Measurements from ENCODE around the gene C1orf159. TPM values are rescaled to one million over a fixed set of nuclear protein-coding genes. Genes with fewer than 3 reads are reported as not detected.
"Not testable (repeated sequence)": the region's sequence is repeated elsewhere in the genome, so short reads cannot be mapped to it uniquely, and the experiment has no call there.

C1orf159 gene
- polyA plus RNA-seq, 4 donors = 9.2 to 19.0 (median 12.6) TPM

GRCh38 chr1:1114431-1114830 is 1.5 kb downstream of the C1orf159 start:
- H3K4me1 ChIP-seq (ENCODE audit: control insufficient read depth in 3 of 3, insufficient read depth in 2 of 3, low read depth in 1 of 3, low read length in 2 of 3) = no peaks in the 10 kb centered on the region
- H3K9me3 ChIP-seq (ENCODE audit: control insufficient read depth in 2 of 2, insufficient read depth in 1 of 2, low read depth in 1 of 2, low read length in 1 of 2) = peaks cover 0 to 29% of the 10 kb centered on the region in 2 donors
- FAIRE-seq (no peak), DNase-seq (no peak)
- H3K4me3 ChIP-seq (ENCODE audit: low read depth in 1 of 3, low read length in 3 of 3) = no peak overlapping the region
- peaks cover 0 to 28% (median 0%) of the 10 kb centered on the region in 3 donors for H3K36me3 ChIP-seq (ENCODE audit: control insufficient read depth in 3 of 3, insufficient read depth in 2 of 3, low read depth in 1 of 3, low read length in 3 of 3)
- H3K27ac ChIP-seq (ENCODE audit: low read depth in 1 of 3, low read length in 2 of 3) = no peak overlapping the region
- H3K27me3 ChIP-seq (ENCODE audit: control insufficient read depth in 3 of 3, insufficient read depth in 3 of 3, low read length in 3 of 3) = peaks cover 0 to 10% (median 5%) of the 10 kb centered on the region in 3 donors
- 92 to 94% (median 93%) methylated on average over 13 of the region's 13 CpGs for WGBS, 3 donors

DNA sequence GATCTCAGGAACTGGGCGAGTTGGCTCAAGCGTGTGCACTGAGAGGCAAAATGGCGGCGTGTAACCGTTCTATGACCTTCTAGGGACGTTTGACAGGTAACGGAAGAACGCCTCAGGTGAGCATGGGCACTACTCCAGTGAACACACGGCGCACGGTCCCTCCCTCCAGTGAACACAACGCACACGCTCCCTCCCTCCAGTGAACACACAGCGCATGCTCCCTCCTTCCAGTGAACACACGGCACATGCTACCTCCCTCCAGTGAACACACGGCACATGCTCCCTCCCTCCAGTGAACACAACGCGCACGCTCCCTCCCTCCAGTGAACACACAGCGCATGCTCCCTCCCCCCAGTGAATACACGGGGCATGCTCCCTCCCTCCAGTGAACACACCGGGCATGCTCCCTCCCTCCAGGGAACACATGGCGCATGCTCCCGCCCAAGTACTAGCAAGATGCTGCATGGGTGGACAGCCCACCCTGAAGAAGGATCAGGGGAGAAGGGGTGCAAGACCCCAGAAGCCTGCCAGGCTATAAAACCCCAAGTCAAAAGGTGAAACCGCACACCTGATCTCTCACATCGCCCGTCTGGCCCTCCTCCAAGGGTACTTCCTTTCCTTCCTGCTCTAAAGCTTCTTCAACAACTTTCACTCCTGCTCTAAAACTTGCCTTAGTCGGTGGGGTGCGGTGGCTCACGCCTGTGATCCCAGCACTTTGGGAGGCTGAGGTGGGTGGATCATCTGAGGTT is 3.5 kb downstream of the C1orf159 start:
- DNase-seq = no peak
- FAIRE-seq = no peak
- peaks cover 0 to 28% (median 0%) of the 10 kb centered on the region in 3 donors for H3K36me3 ChIP-seq (ENCODE audit: control insufficient read depth in 3 of 3, insufficient read depth in 2 of 3, low read depth in 1 of 3, low read length in 3 of 3)

GRCh38 chr1:1111516-1112236 is 4.2 kb downstream of the C1orf159 start:
- Histone ChIP-seq H3K27ac (ENCODE audit: low read depth in 1 of 3, low read length in 2 of 3) (no peak overlapping the region), H3K4me3 (ENCODE audit: low read depth in 1 of 3, low read length in 3 of 3) (no peak overlapping the region), H3K4me1 (ENCODE audit: control insufficient read depth in 3 of 3, insufficient read depth in 2 of 3, low read depth in 1 of 3, low read length in 2 of 3) (no peaks in the 10 kb centered on the region), H3K9me3 (ENCODE audit: control insufficient read depth in 2 of 2, insufficient read depth in 1 of 2, low read depth in 1 of 2, low read length in 1 of 2) (peaks cover 0 to 34% of the 10 kb centered on the region in 2 donors), H3K36me3 (ENCODE audit: control insufficient read depth in 3 of 3, insufficient read depth in 2 of 3, low read depth in 1 of 3, low read length in 3 of 3) (peaks cover 0 to 28% (median 0%) of the 10 kb centered on the region in 3 donors), H3K27me3 (ENCODE audit: control insufficient read depth in 3 of 3, insufficient read depth in 3 of 3, low read length in 3 of 3) (no peaks in the 10 kb centered on the region)
- FAIRE-seq (no peak), DNase-seq (no peak)
- WGBS, 3 donors = 96% methylated on average over 28 of the region's 28 CpGs

More for the DNA sequence above, 3.5 kb downstream of the C1orf159 start:
- no peak overlapping the region for H3K4me3 ChIP-seq (ENCODE audit: low read depth in 1 of 3, low read length in 3 of 3)
- 96 to 98% (median 97%) methylated on average over 28 to 30 of the region's 30 CpGs for WGBS, 3 donors
- H3K9me3 ChIP-seq (ENCODE audit: control insufficient read depth in 2 of 2, insufficient read depth in 1 of 2, low read depth in 1 of 2, low read length in 1 of 2) = peaks cover 0 to 29% of the 10 kb centered on the region in 2 donors
- no peak overlapping the region for H3K27ac ChIP-seq (ENCODE audit: low read depth in 1 of 3, low read length in 2 of 3)
- H3K4me1 ChIP-seq (ENCODE audit: control insufficient read depth in 3 of 3, insufficient read depth in 2 of 3, low read depth in 1 of 3, low read length in 2 of 3) = no peaks in the 10 kb centered on the region
- H3K27me3 ChIP-seq (ENCODE audit: control insufficient read depth in 3 of 3, insufficient read depth in 3 of 3, low read length in 3 of 3) = peaks cover 0 to 3% (median 0%) of the 10 kb centered on the region in 3 donors

- peaks cover 0 to 37% of the 10 kb centered on the region in 2 donors for H3K9me3 ChIP-seq (ENCODE audit: control insufficient read depth in 2 of 2, insufficient read depth in 1 of 2, low read depth in 1 of 2, low read length in 1 of 2)
- FAIRE-seq (no peak), DNase-seq (no peak)
- no peaks in the 10 kb centered on the region for H3K4me1 ChIP-seq (ENCODE audit: control insufficient read depth in 3 of 3, insufficient read depth in 2 of 3, low read depth in 1 of 3, low read length in 2 of 3)
- no peak overlapping the region for H3K27ac ChIP-seq (ENCODE audit: low read depth in 1 of 3, low read length in 2 of 3)
- H3K36me3 ChIP-seq (ENCODE audit: control insufficient read depth in 3 of 3, insufficient read depth in 2 of 3, low read depth in 1 of 3, low read length in 3 of 3) = peaks cover 0 to 28% (median 0%) of the 10 kb centered on the region in 3 donors
- no peak overlapping the region for H3K4me3 ChIP-seq (ENCODE audit: low read depth in 1 of 3, low read length in 3 of 3)
- WGBS, 3 donors = 94 to 95% (median 94%) methylated on average over 29 of the region's 29 CpGs
- H3K27me3 ChIP-seq (ENCODE audit: control insufficient read depth in 3 of 3, insufficient read depth in 3 of 3, low read length in 3 of 3) = no peaks in the 10 kb centered on the region
These were observed 5.3 kb downstream of the C1orf159 start for GRCh38 chr1:1110561-1110971.

DNA sequence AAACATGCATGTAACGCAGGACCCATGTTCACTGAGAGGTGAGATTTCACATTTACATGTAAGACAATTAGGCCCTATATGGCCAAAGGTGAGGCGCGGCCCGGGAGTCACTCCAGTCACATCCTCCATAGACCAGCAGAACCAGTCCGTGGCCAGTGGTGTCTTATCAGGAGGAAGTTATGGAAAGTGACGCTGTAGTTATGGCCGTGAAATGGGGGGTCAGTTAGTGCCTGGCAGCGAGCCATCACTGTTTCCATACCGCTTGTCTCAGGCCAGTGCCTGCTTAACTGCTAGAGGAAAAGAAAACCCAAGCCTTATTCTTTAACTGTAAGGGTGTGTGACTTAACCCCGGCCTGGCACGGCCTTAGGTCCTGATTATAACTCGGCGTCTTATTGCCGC is 6.1 kb downstream of the C1orf159 start:
- peaks cover 0 to 37% of the 10 kb centered on the region in 2 donors for H3K9me3 ChIP-seq (ENCODE audit: control insufficient read depth in 2 of 2, insufficient read depth in 1 of 2, low read depth in 1 of 2, low read length in 1 of 2)
- peaks cover 0 to 29% (median 0%) of the 10 kb centered on the region in 3 donors for H3K36me3 ChIP-seq (ENCODE audit: control insufficient read depth in 3 of 3, insufficient read depth in 2 of 3, low read depth in 1 of 3, low read length in 3 of 3)
- no peak overlapping the region for H3K4me3 ChIP-seq (ENCODE audit: low read depth in 1 of 3, low read length in 3 of 3)
- 74 to 82% (median 81%) methylated on average over 14 of the region's 14 CpGs for WGBS, 3 donors
- H3K4me1 ChIP-seq (ENCODE audit: control insufficient read depth in 3 of 3, insufficient read depth in 2 of 3, low read depth in 1 of 3, low read length in 2 of 3) = no peaks in the 10 kb centered on the region
- no peak overlapping the region for H3K27ac ChIP-seq (ENCODE audit: low read depth in 1 of 3, low read length in 2 of 3)
- FAIRE-seq (no peak), DNase-seq (no peak)
- H3K27me3 ChIP-seq (ENCODE audit: control insufficient read depth in 3 of 3, insufficient read depth in 3 of 3, low read length in 3 of 3) = no peaks in the 10 kb centered on the region

DNA sequence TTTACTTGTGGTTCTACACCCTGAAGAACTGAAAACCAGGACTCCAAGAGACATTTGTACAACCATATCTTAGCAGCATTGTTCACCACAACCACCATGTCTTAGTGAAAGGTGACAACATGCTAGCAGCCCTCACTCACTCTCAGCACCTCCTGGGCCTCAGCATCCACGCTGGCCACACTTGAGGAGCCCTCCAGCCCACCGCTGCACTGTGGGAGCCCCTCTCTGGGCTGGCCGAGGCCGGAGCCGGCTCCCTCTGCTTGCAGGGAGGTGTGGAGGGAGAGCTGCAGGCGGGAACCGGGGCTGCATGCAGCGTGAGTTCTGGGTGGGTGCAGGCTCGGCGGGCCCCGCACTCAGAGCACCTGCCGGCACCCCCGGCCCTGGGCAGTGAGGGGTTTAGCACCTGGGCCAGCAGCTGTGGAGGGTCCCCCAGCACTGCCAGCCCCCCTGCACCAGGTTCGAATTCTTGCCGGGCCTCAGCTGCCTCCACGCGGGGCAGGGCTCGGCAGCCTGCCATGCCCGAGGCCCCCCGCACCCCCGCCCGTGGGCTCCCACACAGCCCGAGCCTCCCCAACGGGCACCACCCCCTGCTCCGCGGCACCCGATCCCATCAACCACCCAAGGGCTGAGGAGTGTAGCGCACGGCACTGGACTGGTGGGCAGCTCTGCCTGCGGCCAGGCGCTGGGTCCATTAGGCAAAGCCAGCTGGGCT is 9.2 kb downstream of the C1orf159 start:
- H3K4me3 ChIP-seq (ENCODE audit: low read depth in 1 of 3, low read length in 3 of 3) = no peak overlapping the region
- no peaks in the 10 kb centered on the region for H3K4me1 ChIP-seq (ENCODE audit: control insufficient read depth in 3 of 3, insufficient read depth in 2 of 3, low read depth in 1 of 3, low read length in 2 of 3)
- no peak overlapping the region for H3K27ac ChIP-seq (ENCODE audit: low read depth in 1 of 3, low read length in 2 of 3)
- 96 to 98% (median 97%) methylated on average over 30 to 31 of the region's 31 CpGs for WGBS, 3 donors
- H3K9me3 ChIP-seq (ENCODE audit: control insufficient read depth in 2 of 2, insufficient read depth in 1 of 2, low read depth in 1 of 2, low read length in 1 of 2) = peaks cover 0 to 8% of the 10 kb centered on the region in 2 donors
- H3K36me3 ChIP-seq (ENCODE audit: control insufficient read depth in 3 of 3, insufficient read depth in 2 of 3, low read depth in 1 of 3, low read length in 3 of 3) = peaks cover 0 to 14% (median 0%) of the 10 kb centered on the region in 3 donors
- no peaks in the 10 kb centered on the region for H3K27me3 ChIP-seq (ENCODE audit: control insufficient read depth in 3 of 3, insufficient read depth in 3 of 3, low read length in 3 of 3)
- FAIRE-seq (no peak), DNase-seq (no peak)

DNA sequence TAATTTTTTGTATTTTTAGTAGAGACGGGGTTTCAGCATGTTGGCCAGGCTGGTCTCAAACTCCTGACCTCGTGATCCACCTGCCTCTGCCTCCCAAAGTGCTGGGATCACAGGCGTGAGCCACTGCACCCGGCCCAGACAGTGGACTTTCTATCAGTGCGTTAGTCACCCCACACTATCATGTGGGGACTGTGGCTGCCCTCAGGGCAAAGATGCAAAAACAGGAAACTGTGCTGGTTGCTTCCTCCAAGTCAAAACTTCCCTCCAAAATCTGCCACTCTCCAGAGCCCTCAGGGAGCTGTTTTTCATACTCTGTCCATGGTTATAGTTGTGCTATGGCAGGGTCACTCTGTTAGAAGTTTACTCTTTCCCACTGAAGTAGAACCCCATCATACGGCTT is 11.7 kb downstream of the C1orf159 start:
- H3K27ac ChIP-seq (ENCODE audit: low read depth in 1 of 3, low read length in 2 of 3); DNase-seq; H3K27me3 ChIP-seq (ENCODE audit: control insufficient read depth in 3 of 3, insufficient read depth in 3 of 3, low read length in 3 of 3); H3K36me3 ChIP-seq (ENCODE audit: control insufficient read depth in 3 of 3, insufficient read depth in 2 of 3, low read depth in 1 of 3, low read length in 3 of 3); H3K4me1 ChIP-seq (ENCODE audit: control insufficient read depth in 3 of 3, insufficient read depth in 2 of 3, low read depth in 1 of 3, low read length in 2 of 3); H3K4me3 ChIP-seq (ENCODE audit: low read depth in 1 of 3, low read length in 3 of 3); FAIRE-seq: not testable (repeated sequence)
- WGBS, 3 donors = 70 to 81% (median 78%) methylated on average over 6 of the region's 6 CpGs
- peaks cover 0 to 14% of the 10 kb centered on the region in 2 donors for H3K9me3 ChIP-seq (ENCODE audit: control insufficient read depth in 2 of 2, insufficient read depth in 1 of 2, low read depth in 1 of 2, low read length in 1 of 2)

GRCh38 chr1:1101503-1101902 is 14.4 kb downstream of the C1orf159 start:
- Histone ChIP-seq H3K36me3 (ENCODE audit: control insufficient read depth in 3 of 3, insufficient read depth in 2 of 3, low read depth in 1 of 3, low read length in 3 of 3) (peaks cover 0 to 5% (median 0%) of the 10 kb centered on the region in 3 donors), H3K27me3 (ENCODE audit: control insufficient read depth in 3 of 3, insufficient read depth in 3 of 3, low read length in 3 of 3) (no peaks in the 10 kb centered on the region), H3K4me1 (ENCODE audit: control insufficient read depth in 3 of 3, insufficient read depth in 2 of 3, low read depth in 1 of 3, low read length in 2 of 3) (no peaks in the 10 kb centered on the region), H3K4me3 (ENCODE audit: low read depth in 1 of 3, low read length in 3 of 3) (no peak overlapping the region), H3K27ac (ENCODE audit: low read depth in 1 of 3, low read length in 2 of 3) (no peak overlapping the region), H3K9me3 (ENCODE audit: control insufficient read depth in 2 of 2, insufficient read depth in 1 of 2, low read depth in 1 of 2, low read length in 1 of 2) (peaks cover 0 to 11% of the 10 kb centered on the region in 2 donors)
- no peak for FAIRE-seq
- WGBS, 3 donors = 77 to 93% (median 82%) methylated on average over 7 of the region's 7 CpGs
- DNase-seq = no peak
